ENCODE data around the gene ETFA.

Gene ETFA

GRCh38 chr15:76168237-76168984 lies 142.9 kb downstream of the ETFA start:
- no peak for DNase-seq

DNA sequence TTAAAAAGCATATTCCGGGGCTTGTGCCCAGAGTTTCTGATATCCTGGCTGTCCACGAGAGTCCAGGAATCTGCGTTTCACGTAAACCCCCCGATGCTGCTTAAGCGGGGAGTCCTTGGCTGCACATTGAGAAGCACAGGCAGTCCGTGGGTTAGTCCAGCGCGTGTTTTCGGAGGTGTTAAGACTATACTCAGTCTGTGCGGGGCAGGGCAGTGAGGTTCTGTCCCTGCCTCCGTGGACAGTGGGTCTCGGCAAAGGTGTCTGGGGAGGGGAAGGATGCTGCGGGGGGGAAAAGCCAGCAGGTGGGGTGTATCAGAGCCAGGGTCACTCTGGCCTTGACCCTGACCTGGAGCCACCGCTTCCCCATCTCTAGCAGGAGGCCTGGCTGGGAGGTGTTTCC lies 145.3 kb downstream of the ETFA start:
- DNase-seq, result no peak
